Stimulated activated CD4-positive, alpha-beta T cell treated with anti-CD3 and anti-CD28 coated beads, Interleukin-1b, Interleukin-23, amount 100 ng/mL, for 24 hours (primary cell): Measurements from ENCODE around the gene GMIP.

ENCODE experiments used
- DNase-seq, 4 experiments: peaks; one replicate each; pipeline ENCODE4 v3.0.0-alpha.2; 2020; ENCODE audit warnings: low read depth in 4 of 4, low spot score in 1 of 4

GMIP gene

GRCh38 chr19:19661141-19661674 lies 17.8 kb upstream of the GMIP start:
- no peak for DNase-seq

- no peak for DNase-seq
Measured at GRCh38 chr19:19659646-19660245, 16.3 kb upstream of the GMIP start.

GRCh38 chr19:19657397-19657783 lies 13.9 kb upstream of the GMIP start:
- DNase-seq, result no peak

GRCh38 chr19:19656451-19657396 lies 13.3 kb upstream of the GMIP start:
- DNase-seq, result no peak

- no peak for DNase-seq
Measured at GRCh38 chr19:19655641-19656343, 12.3 kb upstream of the GMIP start.

- no peak for DNase-seq
Measured at GRCh38 chr19:19655051-19655594, 11.7 kb upstream of the GMIP start.

GRCh38 chr19:19654441-19654840 lies 11.0 kb upstream of the GMIP start:
- DNase-seq, result no peak

- DNase-seq, result no peak
Measured at GRCh38 chr19:19653597-19654147, 10.2 kb upstream of the GMIP start.

- DNase-seq, result no peak
Measured at GRCh38 chr19:19652482-19653295, 9.2 kb upstream of the GMIP start.

- DNase-seq, result no peak
Measured at GRCh38 chr19:19651076-19651475, 7.6 kb upstream of the GMIP start.

- DNase-seq, result no peak
Measured at GRCh38 chr19:19650331-19650730, 6.9 kb upstream of the GMIP start.

GRCh38 chr19:19649580-19649995 lies 6.1 kb upstream of the GMIP start:
- DNase-seq, result no peak

- no peak for DNase-seq
Measured at GRCh38 chr19:19649155-19649554, 5.7 kb upstream of the GMIP start.

GRCh38 chr19:19647037-19647835 lies 3.8 kb upstream of the GMIP start:
- no peak for DNase-seq

- no peak for DNase-seq
Measured at GRCh38 chr19:19645233-19645870, 1.9 kb upstream of the GMIP start.

GRCh38 chr19:19644054-19644388 lies 564 bp upstream of the GMIP start:
- no peak for DNase-seq

GRCh38 chr19:19642506-19643157 lies 825 bp downstream of the GMIP start:
- DNase-seq, result no peak

- DNase-seq, result no peak
Measured at GRCh38 chr19:19637523-19638251, 5.8 kb downstream of the GMIP start.
